OCI-LY7 (cell line): ENCODE data around the gene GJC3. TPM values are rescaled to one million over a fixed set of nuclear protein-coding genes. Genes with fewer than 3 reads are reported as not detected.
A peak's percentile ranks its signal among the peaks of the same experiment; 100 is the strongest.

Experiments used
- BruUV-seq: library from RNA; stranded (reverse); fragments of 400-500 nt; replicated peaks from 2 replicates; lab custom pipeline; 2021; lab: Mats Ljungman, UMichigan
- CTCF ChIA-PET: fragments of 300-600 bp; sonication (Branson Sonifier 250); formaldehyde crosslinking; loops from one replicate; lab custom pipeline; 2022; ENCODE audit warnings: antibody characterized with exemption; ENCODE audit not compliant: unreplicated experiment; lab: Charles Lee
- POLR2A ChIA-PET: fragments of 300-600 bp; sonication (Branson Sonifier 250); formaldehyde crosslinking; loops from one replicate; lab custom pipeline; 2022; ENCODE audit warnings: antibody characterized with exemption; lab: Charles Lee
- DNase-seq: peaks from one replicate; pipeline ENCODE4 v3.0.0-alpha.2; 2015; ENCODE audit warnings: low spot score
- H2AFZ ChIP-seq: fragments of 200-600 bp; sonication (generic), shearing (Covaris generic); 2 replicates; pipeline ENCODE4 v1.6.1; 2014; ENCODE audit warnings: mild to moderate bottlenecking, antibody characterized with exemption, low read length, moderate library complexity
- H3K27ac ChIP-seq: fragments of 200-600 bp; sonication (generic); 2 replicates; pipeline ENCODE4 v1.5.1; 2014; ENCODE audit warnings: mixed run types, low read depth, mild to moderate bottlenecking, moderate library complexity, low read length, inconsistent platforms; ENCODE audit not compliant: poor library complexity, severe bottlenecking
- H3K36me3 ChIP-seq: fragments of 200-600 bp; sonication (generic); 2 replicates; pipeline ENCODE4 v1.6.1; 2014; ENCODE audit warnings: mild to moderate bottlenecking, antibody characterized with exemption, low read length, moderate library complexity, mixed read lengths; ENCODE audit not compliant: insufficient read depth
- H3K4me1 ChIP-seq: fragments of 200-600 bp; sonication (generic); 2 replicates; pipeline ENCODE4 v1.5.1; 2014; ENCODE audit warnings: mild to moderate bottlenecking, low read length; ENCODE audit not compliant: insufficient read depth, poor library complexity, severe bottlenecking
- H3K4me2 ChIP-seq: fragments of 200-600 bp; sonication (generic); 2 replicates; pipeline ENCODE4 v1.6.1; 2014; ENCODE audit warnings: mild to moderate bottlenecking, low read length
- H3K4me3 ChIP-seq: fragments of 200-600 bp; sonication (generic); 2 replicates; pipeline ENCODE4 v1.5.1; 2014; ENCODE audit warnings: mild to moderate bottlenecking, low read depth, low read length; ENCODE audit not compliant: poor library complexity, severe bottlenecking
- H3K79me2 ChIP-seq: fragments of 200-600 bp; sonication (generic); 2 replicates; pipeline ENCODE4 v1.6.1; 2016; ENCODE audit warnings: low read depth, mild to moderate bottlenecking, low read length, moderate library complexity, mixed read lengths; ENCODE audit not compliant: insufficient read depth
- H3K9me2 ChIP-seq: fragments of 200-600 bp; sonication (generic); 2 replicates; pipeline ENCODE4 v1.6.1; 2016; ENCODE audit warnings: mild to moderate bottlenecking, low read length, mixed read lengths; ENCODE audit not compliant: insufficient read depth
- H3K9me3 ChIP-seq: fragments of 200-600 bp; sonication (generic); 2 replicates; pipeline ENCODE4 v1.6.1; 2014; ENCODE audit warnings: mild to moderate bottlenecking, mixed run types, low read length, mixed read lengths
- H4K20me1 ChIP-seq: fragments of 200-600 bp; sonication (generic); 2 replicates; pipeline ENCODE4 v1.6.1; 2014; ENCODE audit warnings: mild to moderate bottlenecking, antibody characterized with exemption, low read length, moderate library complexity, mixed read lengths; ENCODE audit not compliant: insufficient read depth
- EZH2phosphoT487 ChIP-seq: fragments of 200-600 bp; sonication (generic); IDR thresholded peaks from 2 replicates; pipeline ENCODE4 v1.6.1; 2018; ENCODE audit warnings: low read depth, borderline replicate concordance, mild to moderate bottlenecking, mixed run types, antibody characterized with exemption, low read length, moderate library complexity, mixed read lengths
- intact Hi-C: fragments of 100-400 bp; cut with micrococcal nuclease; formaldehyde crosslinking; loops from one replicate; pipeline ENCODE4 v1.10.0; 2022; ENCODE audit not compliant: unreplicated experiment
- total RNA-seq, 2 experiments: library from RNA; depleted of rRNA in 1 of 2; stranded (reverse); fragments of >200 nt in 1 of 2; shearing (Covaris generic) in 1 of 2; gene quantifications; 2 replicates each; pipeline ENCODE4 v1.2.3, GENCODE V29; 2014 to 2022
- TF ChIP-seq, protein P1 (sequence below): fragments of 200-600 bp; sonication (generic); conservative IDR thresholded peaks from 2 replicates; pipeline ENCODE4 v1.5.1; 2014; ENCODE audit warnings: mild to moderate bottlenecking, antibody characterized with exemption, low read length, moderate library complexity, mixed read lengths

Gene GJC3
- total RNA-seq, 2 experiments from 2014 or later: not detected

DNA sequence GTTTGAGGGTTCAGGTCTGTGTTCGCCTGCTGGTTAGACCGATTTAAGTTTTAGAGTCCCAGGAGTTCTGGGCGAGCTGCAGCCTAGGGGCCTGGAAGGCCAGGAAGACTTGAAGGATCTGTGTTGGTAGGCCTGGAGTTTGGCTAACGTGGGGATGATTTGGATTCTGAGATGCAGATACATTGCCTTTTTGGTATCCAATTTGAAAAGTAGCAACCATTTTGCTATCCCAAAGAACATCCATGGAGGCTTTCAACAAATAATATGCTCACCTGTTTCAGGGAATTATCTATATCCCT, 9.7 kb downstream of the GJC3 start:
- intact Hi-C loops: loop anchor here (5.0 kb wide), 1 partner anchor 58 kb away; the partner anchor contains the start of gene AZGP1
- Histone ChIP-seq H3K4me3 (peak overlapping the region; percentile 96), H3K4me1 (peaks cover 19% of the 10 kb centered on the region), H3K36me3 (peaks cover 17% of the 10 kb centered on the region), H3K4me2 (peak overlapping the region; percentile 89), H3K9me2 (no peaks in the 10 kb centered on the region), H2AFZ (peak overlapping the region; percentile 95), H3K27ac (peak overlapping the region; percentile 42), H3K9me3 (peaks cover 9% of the 10 kb centered on the region; the same call in 1 of the 2 replicates), H4K20me1 (no peaks in the 10 kb centered on the region; the same call in 1 of the 2 replicates), H3K79me2 (peaks cover 14% of the 10 kb centered on the region)
- TSS peak; percentile 91 for BruUV-seq
- no peak for DNase-seq
- ChIA-PET POLR2A (interaction anchor here (0.7 to 2.2 kb wide), 13 partner anchors 12 to 415 kb away, joined by 3 to 8 read pairs (median 4); partner anchors contain the start of genes ZKSCAN1 and ZKSCAN5), CTCF (interaction anchor here (0.7 kb wide), 1 partner anchor 66 kb away, joined by 3 read pairs; no protein-coding TSS in a partner anchor)
- TF ChIP-seq, protein P1, sequence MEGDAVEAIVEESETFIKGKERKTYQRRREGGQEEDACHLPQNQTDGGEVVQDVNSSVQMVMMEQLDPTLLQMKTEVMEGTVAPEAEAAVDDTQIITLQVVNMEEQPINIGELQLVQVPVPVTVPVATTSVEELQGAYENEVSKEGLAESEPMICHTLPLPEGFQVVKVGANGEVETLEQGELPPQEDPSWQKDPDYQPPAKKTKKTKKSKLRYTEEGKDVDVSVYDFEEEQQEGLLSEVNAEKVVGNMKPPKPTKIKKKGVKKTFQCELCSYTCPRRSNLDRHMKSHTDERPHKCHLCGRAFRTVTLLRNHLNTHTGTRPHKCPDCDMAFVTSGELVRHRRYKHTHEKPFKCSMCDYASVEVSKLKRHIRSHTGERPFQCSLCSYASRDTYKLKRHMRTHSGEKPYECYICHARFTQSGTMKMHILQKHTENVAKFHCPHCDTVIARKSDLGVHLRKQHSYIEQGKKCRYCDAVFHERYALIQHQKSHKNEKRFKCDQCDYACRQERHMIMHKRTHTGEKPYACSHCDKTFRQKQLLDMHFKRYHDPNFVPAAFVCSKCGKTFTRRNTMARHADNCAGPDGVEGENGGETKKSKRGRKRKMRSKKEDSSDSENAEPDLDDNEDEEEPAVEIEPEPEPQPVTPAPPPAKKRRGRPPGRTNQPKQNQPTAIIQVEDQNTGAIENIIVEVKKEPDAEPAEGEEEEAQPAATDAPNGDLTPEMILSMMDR: no peak
- no peak for TF ChIP-seq EZH2phosphoT487

DNA sequence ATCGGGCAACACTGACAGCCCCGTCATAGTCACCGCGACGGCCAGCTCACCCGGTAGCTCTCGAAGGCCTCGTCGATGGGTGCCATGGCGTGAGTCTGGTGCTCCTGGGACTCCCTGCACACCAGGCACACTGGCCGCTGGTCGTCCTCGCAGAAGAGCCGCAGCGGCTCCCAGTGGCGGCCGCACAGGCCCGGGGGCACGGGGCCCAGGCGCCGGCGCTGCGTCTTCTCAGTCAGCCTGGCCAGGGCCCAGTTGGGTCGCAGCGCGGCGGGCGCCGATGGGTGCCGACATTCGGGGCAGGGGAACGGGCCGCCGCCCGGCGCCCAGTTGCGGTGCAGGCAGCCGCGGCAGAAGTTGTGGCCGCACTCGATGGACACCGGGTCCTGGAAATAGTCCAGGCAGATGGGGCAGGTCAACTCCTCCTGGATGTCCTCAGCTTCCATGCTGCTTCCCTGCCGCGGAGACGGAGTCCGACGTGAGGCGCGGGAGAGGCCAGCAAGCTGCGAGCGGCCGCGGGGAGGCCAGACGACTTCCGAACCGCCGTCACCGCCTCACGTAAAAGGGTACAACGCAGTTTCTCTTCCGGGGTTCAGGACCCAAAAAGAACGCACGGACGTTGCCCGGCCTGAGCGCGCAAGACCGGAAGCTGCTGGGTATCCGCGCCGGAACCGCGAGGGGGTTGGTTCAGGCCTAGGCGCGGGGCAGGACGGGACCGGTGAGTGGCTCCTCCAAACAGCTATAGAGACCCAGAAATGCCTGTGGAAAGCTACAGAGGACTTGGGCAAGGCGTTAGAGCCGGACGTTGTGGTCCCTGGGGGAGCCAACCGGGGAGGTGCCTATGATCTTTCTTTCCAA, 10.2 kb downstream of the GJC3 start, which contains the start of gene TRIM4:
TSS of gene TRIM4 (minus strand) at position 572 of the 855 bp plus-strand sequence. CDS start at position 443, 129 bp downstream.
- H3K9me2 ChIP-seq: no peaks in the 10 kb centered on the region
- BruUV-seq: no TSS peak
- no peak for TF ChIP-seq EZH2phosphoT487
- TF ChIP-seq, protein P1: 0 out of 2 replicates have a peak, but pooled peaks have one; percentile 39
- peak within 1 kb of the TSS; percentile 42 for H3K27ac ChIP-seq
- intact Hi-C loops: loop anchor here (5.0 kb wide), 1 partner anchor 58 kb away; the partner anchor contains the start of gene AZGP1
- peak within 1 kb of the TSS; percentile 96 for H3K4me3 ChIP-seq
- peaks cover 14% of the 10 kb centered on the region for H3K79me2 ChIP-seq
- peaks cover 17% of the 10 kb centered on the region for H3K36me3 ChIP-seq
- peaks cover 19% of the 10 kb centered on the region for H3K4me1 ChIP-seq
- H4K20me1 ChIP-seq: no peaks in the 10 kb centered on the region; the same call in 1 of the 2 replicates
- peak; percentile 93 for DNase-seq
- POLR2A ChIA-PET: interaction anchor here (0.7 to 2.2 kb wide), 14 partner anchors 13 to 454 kb away, joined by 3 to 8 read pairs (median 4); partner anchors contain the start of genes ZKSCAN1 and ZKSCAN5
- peak within 1 kb of the TSS; percentile 89 for H3K4me2 ChIP-seq
- peaks cover 9% of the 10 kb centered on the region; the same call in 1 of the 2 replicates for H3K9me3 ChIP-seq
- peak within 1 kb of the TSS; percentile 95 for H2AFZ ChIP-seq
- CTCF ChIA-PET: interaction anchor here (0.6 to 0.7 kb wide), 2 partner anchors 66 to 304 kb away, joined by 3 read pairs; no protein-coding TSS in a partner anchor
